GM23338 (cell line): ENCODE measurements around the gene STRN4.

ENCODE experiments used
- CTCF ChIP-seq, 2 experiments: fragments of 200-600 bp in 1 of 2; sonication (generic) in 1 of 2; conservative IDR thresholded peaks; 2 replicates each; pipeline versions ENCODE4 v1.5.1 to v1.6.1; 2016 to 2017; ENCODE audit warnings: antibody characterized with exemption in 2 of 2, low read depth in 2 of 2, mild to moderate bottlenecking in 2 of 2, moderate library complexity in 1 of 2
- EZH2 ChIP-seq: fragments of 200-600 bp; sonication (generic); IDR thresholded peaks from one replicate; pipeline ENCODE4 v1.8.0; 2017; ENCODE audit warnings: antibody characterized with exemption, mild to moderate bottlenecking, low read depth; ENCODE audit not compliant: unreplicated experiment
- POLR2AphosphoS5 ChIP-seq: IDR thresholded peaks from 2 replicates; pipeline ENCODE4 v1.6.1; 2016; ENCODE audit warnings: antibody characterized with exemption, low read depth
- REST ChIP-seq: IDR thresholded peaks from one replicate; pipeline ENCODE4 v1.6.1; 2018; ENCODE audit warnings: antibody characterized with exemption; ENCODE audit not compliant: unreplicated experiment

- TF ChIP-seq EZH2 (no peak), CTCF (conservative IDR thresholded peaks at IDR 0.05; ENCODE audit: low read depth in 2 of 2) (no peak), POLR2AphosphoS5 (no peak), REST (no peak)
Observed at GRCh38 chr19:46786236-46787039, 40.2 kb upstream of the STRN4 start.
